ENCODE data around the gene ERN1.
A peak's percentile ranks its signal among the peaks of the same experiment; 100 is the strongest.

- TF ChIP-seq CTCF (IDR thresholded peaks at IDR 0.05; ENCODE audit: low read length) (peak; percentile 44), EZH2 (optimal IDR thresholded peaks at IDR 0.05; ENCODE audit: low read depth, low read length) (no peak)
These were observed 113.6 kb downstream of the ERN1 start for GRCh38 chr17:64016231-64016784.
